HG03520 (cell line): ENCODE data around the gene FAP.
A peak's percentile ranks its signal among the peaks of the same experiment; 100 is the strongest.

Experiments used
- ATAC-seq: cut with Tn5 transposase; IDR thresholded peaks from one replicate; pipeline ENCODE4 v1.9.1; 2021; ENCODE audit warnings: mild to moderate bottlenecking, moderate library complexity; ENCODE audit not compliant: unreplicated experiment

FAP gene, protein sequence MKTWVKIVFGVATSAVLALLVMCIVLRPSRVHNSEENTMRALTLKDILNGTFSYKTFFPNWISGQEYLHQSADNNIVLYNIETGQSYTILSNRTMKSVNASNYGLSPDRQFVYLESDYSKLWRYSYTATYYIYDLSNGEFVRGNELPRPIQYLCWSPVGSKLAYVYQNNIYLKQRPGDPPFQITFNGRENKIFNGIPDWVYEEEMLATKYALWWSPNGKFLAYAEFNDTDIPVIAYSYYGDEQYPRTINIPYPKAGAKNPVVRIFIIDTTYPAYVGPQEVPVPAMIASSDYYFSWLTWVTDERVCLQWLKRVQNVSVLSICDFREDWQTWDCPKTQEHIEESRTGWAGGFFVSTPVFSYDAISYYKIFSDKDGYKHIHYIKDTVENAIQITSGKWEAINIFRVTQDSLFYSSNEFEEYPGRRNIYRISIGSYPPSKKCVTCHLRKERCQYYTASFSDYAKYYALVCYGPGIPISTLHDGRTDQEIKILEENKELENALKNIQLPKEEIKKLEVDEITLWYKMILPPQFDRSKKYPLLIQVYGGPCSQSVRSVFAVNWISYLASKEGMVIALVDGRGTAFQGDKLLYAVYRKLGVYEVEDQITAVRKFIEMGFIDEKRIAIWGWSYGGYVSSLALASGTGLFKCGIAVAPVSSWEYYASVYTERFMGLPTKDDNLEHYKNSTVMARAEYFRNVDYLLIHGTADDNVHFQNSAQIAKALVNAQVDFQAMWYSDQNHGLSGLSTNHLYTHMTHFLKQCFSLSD

DNA sequence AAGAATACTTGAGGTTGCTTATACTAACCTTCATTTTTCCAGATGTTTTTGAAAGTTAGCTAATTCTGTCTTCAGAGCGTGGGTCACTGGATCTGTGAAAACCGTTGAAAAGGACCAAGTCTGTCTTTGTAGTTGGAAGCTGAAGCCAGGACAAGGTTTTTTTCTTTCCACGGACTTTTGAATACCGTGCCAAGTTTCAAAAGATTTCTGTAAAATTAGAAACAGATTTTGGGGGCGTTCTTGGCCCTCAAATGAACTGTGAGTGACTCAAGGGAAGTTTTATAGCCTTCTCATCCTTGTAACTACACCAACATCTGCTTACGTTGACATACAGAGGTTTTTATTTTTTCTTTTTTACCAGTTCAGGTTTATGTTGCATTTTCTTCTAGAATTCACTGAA, at the start of gene FAP:
FAP (minus strand) TSS at position 152 of the 400 bp plus-strand sequence; CDS start at position 34, 118 bp downstream.
- no peak for ATAC-seq

DNA sequence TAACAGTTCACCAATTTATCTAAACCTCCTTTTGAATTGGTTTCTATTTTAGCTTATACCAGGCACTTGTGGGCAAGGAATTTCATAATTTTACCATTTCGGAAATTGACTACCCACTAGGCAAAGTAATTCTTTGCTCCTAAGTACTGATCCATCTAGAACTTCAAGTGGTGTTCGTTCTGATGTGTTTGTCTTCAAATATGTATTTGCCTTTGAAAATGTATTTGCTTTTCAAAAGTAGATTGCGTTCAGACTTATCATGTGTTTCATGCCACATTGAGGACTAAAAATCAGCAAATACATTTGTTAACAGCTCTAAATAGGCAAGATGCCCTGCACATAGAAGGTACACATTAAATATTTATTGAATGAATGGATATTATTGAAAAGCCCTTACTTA, 48.5 kb upstream of the FAP start:
- ATAC-seq: no peak

DNA sequence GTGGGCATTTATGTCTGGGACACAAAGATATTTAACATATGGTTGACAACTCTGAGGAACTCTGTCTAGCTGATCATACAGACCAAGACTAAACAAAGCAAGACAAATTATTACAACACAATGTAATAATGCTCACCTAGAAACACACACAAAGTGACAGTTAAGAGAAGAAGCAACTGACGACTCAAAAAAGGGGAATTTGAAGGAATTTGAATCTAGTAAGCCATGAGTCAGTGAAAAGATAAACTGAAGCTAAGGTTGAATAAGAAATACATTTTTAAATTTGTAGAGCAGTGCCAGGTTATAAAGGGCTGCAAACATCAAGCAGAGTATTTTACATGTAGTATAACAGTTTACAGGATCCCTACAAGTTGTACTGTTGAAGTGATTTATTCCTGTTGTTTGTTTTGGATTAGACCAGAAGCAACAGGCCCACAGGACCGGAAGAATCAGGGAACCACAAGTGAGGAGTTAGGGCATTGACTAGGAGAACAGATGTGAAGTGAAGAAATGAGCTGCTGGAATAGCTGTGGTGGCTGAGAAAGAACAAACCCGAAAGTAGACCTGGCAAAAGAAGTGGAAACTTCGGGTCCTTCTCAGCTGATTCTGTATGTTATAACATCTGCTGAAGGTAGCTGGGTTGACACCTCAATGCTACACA, 39.6 kb upstream of the FAP start:
- no peak for ATAC-seq

DNA sequence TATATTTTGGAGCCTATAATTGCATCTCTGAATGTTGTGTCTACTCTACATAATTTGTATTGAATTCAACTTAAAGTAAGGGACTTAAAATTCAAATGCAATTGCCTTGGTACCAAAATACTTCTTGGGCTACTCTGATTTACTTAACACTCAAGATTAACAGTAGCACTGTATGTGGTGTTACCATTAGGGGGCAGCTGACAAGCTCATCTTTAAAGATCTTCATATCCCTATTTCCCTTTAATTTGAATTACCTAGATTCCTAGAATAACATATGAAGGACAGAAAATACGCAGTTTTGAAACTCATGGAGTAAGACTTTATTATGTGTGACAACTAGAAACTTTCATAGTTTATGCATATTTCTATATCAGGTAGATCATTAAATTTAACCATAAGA, 37.4 kb upstream of the FAP start:
- ATAC-seq: no peak

DNA sequence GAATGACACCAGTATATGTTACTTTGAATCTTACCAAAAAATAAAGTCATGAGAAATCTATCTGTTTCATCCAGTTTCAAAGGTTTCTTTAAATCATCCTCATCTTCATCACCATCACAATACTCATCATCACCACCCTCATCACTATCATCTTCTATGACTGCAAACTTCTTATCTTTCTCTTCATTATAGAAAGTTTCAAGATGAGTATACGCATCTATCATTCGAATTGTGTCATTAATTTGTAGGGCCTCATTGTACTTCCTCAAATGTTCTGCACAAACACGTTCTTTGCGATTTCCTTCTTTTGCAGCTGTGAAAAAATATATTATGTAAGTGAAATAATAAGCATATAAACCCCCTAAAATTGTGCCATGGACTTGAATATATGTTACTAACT, 34.1 kb upstream of the FAP start:
- no peak for ATAC-seq

DNA sequence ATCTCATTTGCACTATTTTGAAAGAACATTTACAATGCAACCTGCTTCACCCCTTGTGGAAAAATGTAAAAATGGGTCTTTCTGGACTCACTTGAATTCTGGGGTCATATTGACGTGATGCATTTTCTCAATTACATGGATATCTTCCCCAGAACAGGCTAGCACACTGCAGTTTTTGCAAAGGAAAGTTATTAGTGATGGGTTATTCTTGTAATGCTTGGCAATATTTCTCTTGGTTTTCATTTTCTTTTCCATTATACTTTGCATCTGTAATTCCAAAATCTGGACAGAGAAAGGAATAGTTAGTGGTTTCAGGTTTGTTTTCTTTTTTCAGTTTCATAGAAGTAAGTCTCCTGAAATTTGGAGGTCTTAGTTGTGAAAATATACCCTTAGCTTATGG, 24.8 kb upstream of the FAP start:
- no peak for ATAC-seq

DNA sequence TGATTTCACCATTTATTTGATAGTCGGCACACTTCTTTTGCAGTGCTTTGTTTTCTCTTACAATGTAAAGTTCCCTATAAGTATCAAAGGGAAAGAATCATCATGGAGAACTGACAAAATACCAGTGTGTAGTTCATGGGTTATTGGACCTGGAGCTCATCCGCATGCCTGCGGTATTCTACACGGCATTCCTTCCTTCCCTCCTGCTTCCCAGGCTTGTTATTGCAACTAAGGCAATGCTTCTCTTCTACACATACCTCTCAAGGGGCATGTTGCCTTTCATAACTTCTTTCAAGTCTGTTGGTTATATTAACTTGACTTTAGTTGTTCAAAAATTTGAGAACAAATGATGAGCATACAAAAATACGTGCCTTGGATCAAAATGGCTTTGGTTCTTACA, 24.3 kb upstream of the FAP start:
- no peak for ATAC-seq

DNA sequence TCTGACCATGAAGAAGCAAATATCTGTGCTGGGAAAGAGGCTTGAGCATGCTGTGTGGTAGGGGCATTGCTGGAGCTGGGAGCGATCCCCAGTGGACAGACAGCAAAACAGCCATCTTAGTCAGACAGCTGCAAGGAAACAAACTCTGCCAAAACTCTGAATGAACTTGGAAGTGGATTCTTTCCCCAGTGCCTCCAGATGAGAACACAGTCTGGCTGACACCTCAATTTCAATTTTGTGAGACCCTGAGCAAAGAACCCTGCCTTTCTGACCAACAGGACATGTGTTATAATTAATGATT, 23.2 kb upstream of the FAP start:
- ATAC-seq: no peak

DNA sequence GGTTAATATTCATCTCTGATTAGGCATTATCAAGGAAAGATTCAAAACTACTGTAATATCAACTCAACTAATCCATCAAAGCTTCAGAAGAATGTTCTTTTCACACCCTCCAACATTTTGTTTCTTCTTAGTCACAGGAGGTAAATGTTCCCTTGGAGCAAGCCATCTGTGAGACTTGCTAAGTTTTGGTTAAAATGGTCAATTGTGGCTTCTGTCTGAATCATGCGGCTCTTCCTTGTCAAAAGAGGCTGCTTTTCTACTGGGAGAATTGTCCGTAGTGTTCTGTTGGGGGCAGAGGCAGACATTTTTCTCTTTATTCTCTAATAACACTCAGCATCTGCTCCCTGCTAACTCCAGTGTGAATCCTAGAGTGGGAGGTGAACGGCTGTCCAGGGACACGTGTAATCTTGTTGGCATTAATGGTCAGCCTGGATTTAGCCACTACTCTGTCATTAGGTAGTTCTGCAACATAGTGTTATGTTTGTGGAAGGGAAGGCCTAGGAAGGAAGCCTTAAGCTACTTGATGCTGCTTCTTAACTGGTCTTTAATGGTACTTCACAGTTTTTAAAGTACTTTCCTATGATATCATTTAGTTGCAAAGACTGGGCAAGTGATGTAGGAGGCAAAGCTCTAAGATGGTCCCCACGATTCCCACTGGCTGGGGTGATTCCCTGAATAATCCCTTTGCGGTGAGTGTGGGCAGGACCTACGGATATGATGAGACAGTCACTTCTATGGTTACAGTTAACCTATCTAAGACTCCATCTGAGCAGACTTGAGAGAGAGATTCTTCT, 22.6 kb upstream of the FAP start:
- ATAC-seq: no peak

DNA sequence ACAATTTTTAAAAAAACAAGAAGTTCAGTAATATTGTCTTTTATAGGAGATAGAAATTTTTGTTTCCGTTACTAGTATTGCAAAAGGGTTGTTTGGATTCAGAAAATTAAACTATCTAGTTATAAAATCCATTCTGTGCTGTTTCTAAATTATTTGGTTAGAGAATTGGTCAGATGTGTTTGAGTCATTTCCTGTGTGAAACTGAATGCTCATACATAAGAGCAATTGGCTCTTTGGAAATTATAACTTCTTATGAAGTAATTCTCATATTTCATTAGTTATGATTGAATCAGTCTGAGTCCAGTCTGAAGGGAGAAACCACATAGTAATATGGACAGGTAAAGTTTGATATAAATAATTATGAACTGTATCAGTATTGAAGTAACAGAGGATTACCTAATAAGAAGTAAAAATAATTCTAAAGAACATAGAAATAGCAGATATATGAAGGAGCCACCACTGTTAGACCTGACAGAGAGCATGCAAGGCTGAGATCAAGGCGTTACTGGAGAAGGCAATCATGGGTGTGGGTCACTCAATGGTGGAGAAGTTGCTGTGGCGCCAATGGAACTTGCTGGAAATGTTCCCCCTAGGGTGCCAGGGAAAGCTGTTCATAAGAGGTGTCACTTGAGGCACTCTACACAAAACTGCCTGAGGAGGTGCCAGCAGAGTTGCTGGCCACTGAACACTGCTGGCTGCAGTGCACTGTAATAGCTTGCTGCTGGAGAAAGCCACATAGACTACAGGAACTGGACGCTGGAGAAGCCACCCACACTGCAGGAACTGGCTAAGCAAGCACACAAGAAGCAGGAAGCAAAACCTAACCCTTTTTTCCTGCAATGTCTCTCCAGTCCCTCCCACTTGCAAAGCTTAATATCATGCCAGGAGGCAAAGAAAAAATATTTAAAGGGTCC, 18.0 kb upstream of the FAP start:
- peak; percentile 58 for ATAC-seq

DNA sequence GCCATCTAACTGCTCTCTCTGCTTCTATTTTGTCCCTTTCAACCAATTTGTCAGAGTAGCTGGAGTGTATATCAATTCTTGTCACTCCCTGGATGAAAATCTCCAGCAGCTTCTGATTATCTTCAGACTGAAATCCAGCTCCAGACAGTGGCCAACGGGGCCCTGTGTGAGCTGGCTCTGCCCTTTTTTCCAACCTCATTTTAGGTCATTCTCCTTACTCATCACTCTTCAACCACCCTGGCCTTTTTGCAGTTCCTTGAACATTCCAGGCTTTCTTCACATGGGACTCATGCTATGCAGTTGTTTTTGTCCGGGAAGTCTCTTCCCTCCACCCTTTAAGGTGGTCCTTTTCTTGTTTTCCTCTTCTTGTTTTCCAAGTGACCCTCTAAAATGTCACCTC, 15.4 kb upstream of the FAP start:
- ATAC-seq: no peak

DNA sequence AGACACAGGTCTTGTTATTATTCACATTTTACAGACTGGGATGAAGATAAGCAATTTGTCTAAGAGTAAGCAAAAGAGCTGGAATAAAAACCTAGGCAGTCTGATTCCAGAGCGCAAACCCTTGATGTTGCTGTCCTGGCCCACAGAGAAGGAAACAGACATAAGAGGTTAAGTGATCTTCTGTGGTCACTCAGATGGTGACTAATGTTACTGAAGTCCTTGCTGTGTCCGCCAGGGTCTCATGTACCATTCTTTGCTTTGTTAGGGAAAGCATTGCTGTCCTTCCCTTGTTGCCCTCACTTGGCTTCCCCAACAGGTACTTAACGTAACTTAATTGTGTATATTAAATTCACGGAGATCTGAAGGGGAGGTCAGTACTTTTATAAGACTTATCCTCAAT, 14.9 kb upstream of the FAP start:
- no peak for ATAC-seq

DNA sequence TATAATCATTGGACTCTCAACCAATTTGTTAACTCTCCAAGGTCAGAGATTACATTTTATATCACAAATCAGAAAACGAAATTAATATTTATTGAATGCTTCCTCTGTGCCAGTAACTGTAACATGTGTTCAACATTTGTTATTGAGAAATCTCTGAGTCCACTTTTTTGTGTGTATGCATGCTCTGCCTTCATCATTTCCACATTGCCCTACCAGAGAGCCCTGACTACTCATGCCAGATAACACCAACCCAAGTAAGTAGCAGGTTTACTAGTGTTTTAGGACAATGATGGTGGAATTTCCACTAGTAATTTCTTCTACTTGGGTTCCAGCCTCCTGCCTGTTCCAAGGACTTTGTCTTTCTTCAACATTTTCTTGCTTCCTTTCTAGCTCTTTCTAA, 14.2 kb upstream of the FAP start:
- ATAC-seq: no peak

DNA sequence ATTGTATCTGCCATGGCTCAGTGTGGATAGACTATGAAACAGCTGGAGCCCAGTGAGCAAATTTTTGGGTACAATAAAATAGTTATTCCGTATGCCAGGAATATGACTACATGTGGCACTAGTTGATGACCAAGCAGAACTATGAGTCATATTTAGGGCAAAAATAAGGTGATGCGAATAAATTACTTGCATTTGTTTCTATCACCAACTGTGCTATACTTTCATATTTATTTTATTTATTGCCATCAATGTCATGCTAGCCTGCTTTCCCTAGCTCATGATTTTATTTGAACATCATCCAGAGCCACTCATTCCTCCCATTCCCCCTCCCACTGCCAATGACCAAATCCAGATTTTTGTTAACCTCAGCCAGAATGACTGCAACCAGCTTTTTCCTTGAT, 13.3 kb upstream of the FAP start:
- no peak for ATAC-seq

DNA sequence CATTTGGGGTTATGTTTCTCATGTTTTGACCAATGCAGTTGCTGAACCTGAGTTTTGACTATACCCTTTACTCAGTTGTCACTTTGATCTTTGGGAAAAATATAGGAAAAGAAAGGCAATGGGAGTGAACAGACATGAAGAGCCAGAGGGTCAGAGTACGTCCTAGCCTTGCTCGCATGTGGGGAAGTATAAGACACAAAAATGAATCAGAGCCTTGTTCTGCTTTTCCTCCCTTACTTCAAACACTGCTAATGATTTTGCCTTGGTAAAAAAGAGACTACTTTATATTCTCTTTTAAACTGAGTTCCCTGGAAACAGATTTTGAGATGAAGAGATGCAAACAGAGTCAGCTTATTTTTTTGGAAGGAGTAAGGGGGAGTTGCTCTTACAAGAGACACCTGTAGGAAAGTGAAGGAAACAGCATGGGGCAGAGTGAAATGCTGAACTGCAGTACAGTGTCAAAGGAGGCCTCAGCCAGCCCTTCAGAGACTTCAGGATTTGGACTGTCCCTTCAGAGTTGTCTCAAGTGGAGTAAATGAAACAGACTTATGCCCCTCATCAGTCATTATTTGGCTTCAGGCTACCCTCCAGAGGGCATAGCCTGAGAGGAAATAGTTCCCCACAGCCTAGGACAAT, 11.1 kb upstream of the FAP start:
- no peak for ATAC-seq

DNA sequence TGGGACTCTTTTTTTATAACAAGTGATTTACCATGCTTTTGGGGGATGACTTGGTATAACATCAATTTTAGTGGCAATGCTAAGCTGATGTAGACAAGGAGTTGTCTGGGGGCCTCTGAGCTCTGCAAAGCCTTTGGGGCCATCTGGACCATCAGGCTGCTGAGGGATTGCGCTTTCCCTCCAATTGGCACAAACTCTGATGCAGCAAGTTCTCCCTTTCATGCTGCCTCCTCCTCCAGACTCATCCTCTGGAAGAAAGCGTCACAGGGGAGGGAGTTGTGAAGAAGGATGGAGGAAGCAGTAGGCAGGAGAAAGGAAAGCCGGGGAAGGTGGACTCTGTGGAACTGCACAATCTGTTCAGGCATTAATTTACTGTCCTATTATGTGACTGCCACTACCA, 10.2 kb upstream of the FAP start:
- no peak for ATAC-seq

DNA sequence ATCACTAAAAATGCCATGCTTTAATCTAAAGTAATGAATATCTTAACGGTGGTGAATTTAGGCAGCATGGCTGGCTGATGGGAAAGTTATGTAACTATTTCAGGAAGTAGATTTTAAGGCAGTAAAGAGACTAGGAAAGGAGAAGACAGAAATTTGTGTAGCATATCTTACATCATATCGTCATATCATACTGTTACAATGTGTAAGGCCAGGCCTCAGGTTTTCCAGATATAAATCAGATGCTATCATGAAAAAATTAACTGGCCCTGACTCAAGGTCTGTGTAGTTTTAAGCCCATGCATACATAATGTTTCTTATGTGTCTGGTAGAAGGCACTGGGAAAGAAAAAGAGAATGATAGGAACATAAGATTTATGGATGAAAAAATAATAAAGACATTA, 8.9 kb upstream of the FAP start:
- ATAC-seq: no peak

DNA sequence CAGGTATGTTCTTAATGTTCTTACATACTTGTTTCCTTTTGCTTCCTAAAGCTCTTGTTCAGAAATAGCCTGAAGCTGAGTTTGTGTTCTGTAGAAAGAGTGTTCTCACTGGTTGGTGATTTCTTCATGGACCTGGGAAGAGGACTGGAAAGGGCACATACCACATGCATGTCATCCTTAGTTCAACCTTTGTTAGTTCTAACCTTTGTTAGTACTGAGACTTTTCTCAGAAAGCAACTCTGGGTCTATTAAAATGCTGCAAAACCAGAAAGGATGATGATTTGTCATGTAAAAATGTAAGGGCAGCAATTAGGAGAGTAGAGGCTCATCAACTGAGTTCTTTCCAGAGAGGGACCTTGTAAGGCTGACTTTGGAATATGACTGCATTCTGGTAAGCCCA, 2.5 kb upstream of the FAP start:
- no peak for ATAC-seq

DNA sequence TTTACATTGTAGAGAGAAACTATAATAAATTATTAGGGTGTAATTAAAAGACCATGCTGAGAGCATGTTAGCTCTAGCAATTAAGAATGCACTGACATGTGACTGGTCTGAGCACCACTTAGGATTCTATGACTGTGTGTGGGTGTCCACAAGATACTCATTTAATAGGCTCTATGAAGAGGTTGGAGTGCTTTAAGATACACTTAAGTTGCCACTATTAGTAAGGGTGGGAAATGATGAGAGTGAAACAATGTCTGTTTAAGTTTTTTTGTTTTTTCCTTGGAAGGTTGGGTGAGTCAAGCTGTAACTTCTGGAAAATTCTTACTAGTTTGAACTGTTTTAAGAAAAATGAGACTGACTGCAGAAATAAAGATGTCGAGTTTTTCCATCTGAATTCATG, 1.8 kb upstream of the FAP start:
- no peak for ATAC-seq

DNA sequence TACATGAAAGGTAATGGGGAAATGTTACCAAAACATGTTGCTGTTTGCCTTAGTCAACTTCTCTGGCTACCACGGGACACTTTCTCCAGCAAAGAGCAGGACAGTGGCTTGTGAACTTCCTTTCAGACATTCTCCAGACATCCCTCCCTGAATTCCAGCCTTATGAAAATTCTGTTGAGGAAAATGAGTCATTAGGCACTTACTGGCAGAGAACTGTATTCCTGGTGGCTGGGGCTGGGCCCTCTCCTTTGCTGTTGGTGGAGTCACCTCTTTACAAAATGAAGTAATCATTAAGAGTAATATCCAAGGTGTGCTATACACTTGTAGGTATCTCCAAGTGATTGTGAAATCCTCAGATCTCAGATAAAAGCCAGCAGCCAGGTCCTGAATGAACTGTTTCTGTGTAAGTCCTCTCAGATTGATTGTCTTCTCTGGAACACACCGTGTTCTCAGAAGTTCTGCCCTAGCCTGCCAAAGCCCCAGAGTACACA, 1.3 kb upstream of the FAP start:
- ATAC-seq: no peak
